Tibial nerve (tissue), 4 donors: ENCODE results near the gene IL1RN. TPM values are rescaled to one million over a fixed set of nuclear protein-coding genes. Genes with fewer than 3 reads are reported as not detected.

ENCODE experiments used
- DNase-seq, 2 donors: peaks; one replicate each; pipeline ENCODE4 v3.0.0-alpha.2; 2019; ENCODE audit warnings: low spot score in 2 of 2
- H3K27ac ChIP-seq, 4 donors: fragments of 200-600 bp; sonication (generic) in 3 of 4; one replicate each; pipeline ENCODE4 v1.5.1; 2017 to 2019; ENCODE audit warnings: mild to moderate bottlenecking in 1 of 4
- H3K27me3 ChIP-seq, 2 donors: fragments of 200-600 bp; sonication (generic) in 1 of 2; one replicate each; pipeline versions ENCODE4 v1.5.1 to v1.6.0; 2017 to 2019
- H3K36me3 ChIP-seq, 3 donors: fragments of 200-600 bp; sonication (generic); one replicate each; pipeline ENCODE4 v1.5.1; 2018 to 2019
- H3K4me1 ChIP-seq, 4 donors: fragments of 200-600 bp; sonication (generic) in 3 of 4; one replicate each; pipeline ENCODE4 v1.5.1; 2017 to 2019
- H3K4me3 ChIP-seq, 4 donors: fragments of 200-600 bp; sonication (generic) in 3 of 4; one replicate each; pipeline ENCODE4 v1.5.1; 2017 to 2019; ENCODE audit warnings: mild to moderate bottlenecking in 1 of 4, moderate library complexity in 1 of 4
- H3K9me3 ChIP-seq, 4 donors: fragments of 200-600 bp; sonication (generic) in 3 of 4; one replicate each; pipeline ENCODE4 v1.5.1; 2017 to 2019
- CTCF ChIP-seq, 5 experiments: fragments of 200-600 bp in 3 of 5; fragments of 450-650 bp in 2 of 5; sonication (generic) in 3 of 5; IDR thresholded peaks; one replicate each; pipeline ENCODE4 v1.5.1; 2016 to 2019; ENCODE audit warnings: antibody characterized with exemption in 5 of 5, mild to moderate bottlenecking in 3 of 5, moderate library complexity in 2 of 5
- EP300 ChIP-seq, 2 donors: sonication (generic); formaldehyde crosslinking; IDR thresholded peaks; one replicate each; pipeline ENCODE4 v1.6.1; 2017; ENCODE audit warnings: antibody characterized with exemption in 2 of 2, mild to moderate bottlenecking in 1 of 2
- POLR2A ChIP-seq, 2 donors: fragments of 450-650 bp; IDR thresholded peaks; one replicate each; pipeline ENCODE4 v1.6.1; 2017; ENCODE audit warnings: antibody characterized with exemption in 2 of 2, mild to moderate bottlenecking in 2 of 2, moderate library complexity in 2 of 2
- WGBS, 2 donors: methylation state at CpG; one replicate each; pipeline ENCODE4 v1.1.5; 2018; 5-methylcytosine and 5-hydroxymethylcytosine counted together
- total RNA-seq, 4 donors: library from RNA; depleted of rRNA; stranded (reverse); fragments of >200 nt; gene quantifications; one replicate each; pipeline ENCODE4 v1.1.0, GENCODE V29; 2016

The IL1RN gene
- total RNA-seq, 4 donors from 2014 or later = 0.59 TPM; not detected in 3

DNA sequence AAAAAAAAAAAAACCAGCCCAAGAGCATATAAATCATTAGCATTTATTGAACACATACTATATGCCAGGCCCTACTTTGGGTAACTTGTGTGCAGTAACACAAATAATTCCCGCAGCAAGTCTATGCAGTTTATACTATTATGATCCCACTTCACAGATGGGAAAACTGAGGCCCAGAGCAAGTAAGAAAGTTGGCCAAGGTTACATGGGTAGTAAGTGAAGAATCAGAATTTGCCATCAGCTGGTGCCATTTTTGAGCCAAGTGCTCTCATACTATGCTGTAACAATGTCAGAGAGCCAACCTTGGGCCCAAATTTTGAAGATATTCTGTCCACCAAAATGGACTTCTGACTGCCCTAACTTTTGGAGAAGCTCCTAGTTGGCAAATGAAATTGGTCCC, 32.9 kb downstream of the IL1RN start:
- Histone ChIP-seq H3K4me3 (no peak overlapping the region), H3K4me1 (peaks cover 0 to 9% (median 2%) of the 10 kb centered on the region in 4 donors), H3K36me3 (no peaks in the 10 kb centered on the region), H3K27me3 (peaks cover 0 to 15% of the 10 kb centered on the region in 2 donors), H3K27ac (no peak overlapping the region), H3K9me3 (no peaks in the 10 kb centered on the region)
- WGBS, 2 donors = 95 to 100% methylated on average over 1 of the region's 1 CpG
- TF ChIP-seq CTCF (IDR thresholded peaks at IDR 0.05) (no peak), EP300 (IDR thresholded peaks at IDR 0.05) (no peak), POLR2A (IDR thresholded peaks at IDR 0.05) (no peak)
- DNase-seq = no peak

DNA sequence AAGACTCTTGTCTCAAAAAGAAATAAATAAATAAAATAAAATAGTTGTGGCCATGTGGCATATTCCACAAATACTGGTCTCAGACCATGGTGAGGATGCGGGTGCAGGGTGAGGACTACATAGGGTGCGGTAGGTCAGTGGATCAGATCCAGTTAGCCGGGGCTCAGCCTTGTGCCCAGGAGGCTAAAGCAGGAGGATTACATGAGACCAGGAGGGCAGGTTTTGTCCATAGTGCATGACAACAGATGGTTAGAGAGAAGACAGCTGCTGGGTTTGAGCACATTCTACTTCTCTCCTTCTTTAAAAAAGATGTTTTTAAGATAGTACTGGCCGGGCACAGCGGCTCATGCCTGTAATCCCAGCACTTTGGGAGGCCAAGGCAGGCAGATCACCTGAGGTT, 33.6 kb downstream of the IL1RN start:
- no peak overlapping the region for H3K4me3 ChIP-seq
- peaks cover 0 to 9% (median 2%) of the 10 kb centered on the region in 4 donors for H3K4me1 ChIP-seq
- WGBS, 2 donors = 90 to 94% methylated on average over 5 of the region's 5 CpGs
- DNase-seq = no peak
- TF ChIP-seq EP300 (IDR thresholded peaks at IDR 0.05) (no peak), CTCF (IDR thresholded peaks at IDR 0.05) (no peak), POLR2A (IDR thresholded peaks at IDR 0.05) (no peak)
- no peaks in the 10 kb centered on the region for H3K36me3 ChIP-seq
- H3K27me3 ChIP-seq = peaks cover 0 to 10% of the 10 kb centered on the region in 2 donors
- no peak overlapping the region for H3K27ac ChIP-seq
- no peaks in the 10 kb centered on the region for H3K9me3 ChIP-seq

DNA sequence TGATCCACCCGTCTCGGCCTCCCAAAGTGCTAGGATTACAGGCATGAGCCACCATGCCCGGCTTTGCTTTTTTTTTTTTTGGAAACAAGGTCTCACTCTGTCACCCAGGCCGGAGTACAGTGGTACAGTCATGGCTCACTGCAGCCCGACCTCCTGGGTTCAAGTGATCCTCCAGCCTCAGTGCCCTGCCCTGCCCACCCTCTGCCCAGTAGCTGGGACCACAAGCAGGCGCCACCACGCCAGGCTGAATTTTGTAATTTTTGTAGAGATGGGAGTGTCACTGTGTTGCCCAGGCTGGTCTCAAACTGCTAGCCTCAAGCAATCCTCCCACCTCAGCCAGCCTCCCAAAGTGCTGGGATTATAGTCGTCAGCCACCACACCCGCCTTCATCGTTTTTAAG, 34.8 kb downstream of the IL1RN start:
- no peak overlapping the region for H3K4me3 ChIP-seq
- TF ChIP-seq CTCF (IDR thresholded peaks at IDR 0.05) = no peak
- TF ChIP-seq POLR2A (IDR thresholded peaks at IDR 0.05) = no peak
- no peak for TF ChIP-seq EP300 (IDR thresholded peaks at IDR 0.05)
- peaks cover 0 to 5% (median 2%) of the 10 kb centered on the region in 4 donors for H3K4me1 ChIP-seq
- 89 to 90% methylated on average over 10 of the region's 10 CpGs for WGBS, 2 donors
- H3K27me3 ChIP-seq = peaks cover 0 to 7% of the 10 kb centered on the region in 2 donors
- H3K27ac ChIP-seq = no peak overlapping the region
- no peaks in the 10 kb centered on the region for H3K36me3 ChIP-seq
- DNase-seq = no peak
- no peaks in the 10 kb centered on the region for H3K9me3 ChIP-seq

GRCh38 chr2:113162869-113163268, 35.5 kb downstream of the IL1RN start:
- no peak for DNase-seq
- H3K4me1 ChIP-seq = peaks cover 0 to 4% (median under 1%) of the 10 kb centered on the region in 4 donors
- H3K4me3 ChIP-seq = no peak overlapping the region
- H3K27me3 ChIP-seq = peaks cover 0 to 2% of the 10 kb centered on the region in 2 donors
- H3K9me3 ChIP-seq = no peaks in the 10 kb centered on the region
- no peak overlapping the region for H3K27ac ChIP-seq
- H3K36me3 ChIP-seq = no peaks in the 10 kb centered on the region
- TF ChIP-seq CTCF (IDR thresholded peaks at IDR 0.05) (no peak), EP300 (IDR thresholded peaks at IDR 0.05) (no peak), POLR2A (IDR thresholded peaks at IDR 0.05) (no peak)

DNA sequence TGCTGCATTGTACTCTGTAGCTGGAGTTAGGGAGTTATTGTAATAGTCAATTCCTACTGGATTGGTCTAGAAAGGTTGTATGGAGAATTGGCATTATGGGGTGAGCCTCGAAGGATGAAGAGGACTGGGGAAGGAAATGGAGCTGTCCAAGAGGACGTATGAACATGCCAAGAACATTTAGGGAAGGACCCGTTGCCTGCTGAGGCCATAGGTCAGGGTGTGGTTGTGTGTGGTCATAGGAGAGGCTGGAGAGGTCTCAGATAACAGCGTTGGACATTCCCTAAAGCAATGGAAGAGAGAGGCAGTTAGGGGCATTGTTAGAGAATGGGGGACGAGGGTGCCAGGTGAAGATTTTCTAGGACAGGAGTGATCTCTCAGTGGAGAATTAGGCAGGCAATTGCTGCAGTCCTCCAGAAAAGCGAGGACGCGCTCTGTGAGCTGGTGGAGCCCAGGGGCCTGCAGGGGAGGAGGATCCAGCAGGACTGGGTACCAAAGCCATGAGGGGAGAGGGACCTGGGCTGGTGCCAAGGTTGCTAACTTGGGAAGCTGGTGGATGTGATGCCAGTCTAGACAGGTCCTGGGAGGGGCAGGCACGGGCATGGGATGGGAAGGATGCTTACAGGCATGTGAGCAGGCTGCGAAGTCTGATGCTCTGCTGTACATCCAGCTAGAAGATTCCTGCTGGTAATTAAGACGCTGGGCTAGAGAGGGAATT, 37.0 kb downstream of the IL1RN start:
- H3K9me3 ChIP-seq = no peaks in the 10 kb centered on the region
- H3K4me1 ChIP-seq = no peaks in the 10 kb centered on the region
- no peak for DNase-seq
- H3K4me3 ChIP-seq = no peak overlapping the region
- no peak overlapping the region for H3K27ac ChIP-seq
- TF ChIP-seq POLR2A (IDR thresholded peaks at IDR 0.05) (no peak), CTCF (IDR thresholded peaks at IDR 0.05) (no peak), EP300 (IDR thresholded peaks at IDR 0.05) (no peak)
- H3K36me3 ChIP-seq = no peaks in the 10 kb centered on the region
- H3K27me3 ChIP-seq = no peaks in the 10 kb centered on the region
- 70 to 71% methylated on average over 11 of the region's 11 CpGs for WGBS, 2 donors
